GM21619 (cell line): Measurements from ENCODE around the gene STRN4.
"Not testable (repeated sequence)": the region's sequence is repeated elsewhere in the genome, so short reads cannot be mapped to it uniquely, and the experiment has no call there.

Source experiments
- ATAC-seq: cut with Tn5 transposase; IDR thresholded peaks from one replicate; pipeline ENCODE4 v1.9.1; 2021; ENCODE audit not compliant: unreplicated experiment

The STRN4 gene

DNA sequence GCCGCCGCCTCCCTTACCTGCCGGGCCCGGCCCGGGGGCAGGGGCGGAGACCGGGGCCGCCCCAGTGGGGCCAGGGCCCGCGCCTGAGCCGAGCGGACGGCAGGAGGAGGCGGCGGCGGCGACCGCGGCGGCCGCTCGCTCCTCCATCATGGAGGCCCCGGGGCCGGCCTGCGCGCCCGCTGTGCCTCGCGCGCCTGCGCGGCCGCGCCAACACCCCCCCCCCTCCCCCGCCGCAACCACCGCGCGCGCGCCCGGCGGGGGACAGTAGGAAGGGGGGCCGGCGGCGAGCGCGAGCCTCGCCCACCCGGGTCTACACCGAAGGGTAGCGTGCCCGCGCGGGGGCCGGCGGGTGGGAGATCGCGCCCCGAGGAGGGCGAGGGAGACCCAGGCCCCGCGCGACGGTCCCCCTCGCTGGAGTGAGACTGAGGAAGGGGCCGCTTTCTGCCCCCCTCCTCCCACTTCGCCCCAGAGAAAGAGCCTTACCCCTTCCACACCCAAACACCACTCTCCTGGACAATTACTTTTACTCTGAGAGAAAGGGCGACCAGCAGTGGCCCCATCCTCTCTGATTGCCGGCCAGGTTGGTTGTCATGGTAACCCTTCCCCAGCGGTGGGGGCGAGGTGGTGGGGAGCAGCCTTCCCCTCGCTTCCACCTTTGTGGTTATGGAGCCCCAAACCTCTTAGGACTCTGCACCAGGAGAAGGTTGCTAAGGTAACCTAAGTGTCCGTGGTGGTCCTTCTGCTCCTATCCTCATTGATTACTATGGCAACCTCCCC lies at the start of gene STRN4:
STRN4 (minus strand) TSS at position 170 of the 777 bp plus-strand sequence; CDS start at position 150, 20 bp downstream.
- no peak for ATAC-seq

DNA sequence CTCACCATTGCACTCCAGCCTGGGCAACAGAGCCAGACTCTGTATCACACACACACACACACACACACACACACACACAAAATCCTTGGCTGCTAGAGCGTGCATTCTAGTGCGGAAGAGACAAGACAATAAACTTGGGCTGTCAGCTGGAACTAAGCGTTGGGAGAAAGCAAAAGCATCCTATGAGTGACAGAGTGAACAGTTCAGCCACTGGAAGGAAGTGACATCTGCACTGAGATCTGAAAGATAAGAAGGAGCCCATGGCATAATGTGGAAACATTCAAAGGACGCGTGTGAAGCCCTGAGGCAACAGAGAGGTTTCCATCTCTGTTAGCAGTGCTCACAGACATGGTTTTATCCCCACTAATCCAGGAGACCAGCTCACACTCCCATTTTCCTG lies 45.7 kb upstream of the STRN4 start:
- no peak for ATAC-seq

DNA sequence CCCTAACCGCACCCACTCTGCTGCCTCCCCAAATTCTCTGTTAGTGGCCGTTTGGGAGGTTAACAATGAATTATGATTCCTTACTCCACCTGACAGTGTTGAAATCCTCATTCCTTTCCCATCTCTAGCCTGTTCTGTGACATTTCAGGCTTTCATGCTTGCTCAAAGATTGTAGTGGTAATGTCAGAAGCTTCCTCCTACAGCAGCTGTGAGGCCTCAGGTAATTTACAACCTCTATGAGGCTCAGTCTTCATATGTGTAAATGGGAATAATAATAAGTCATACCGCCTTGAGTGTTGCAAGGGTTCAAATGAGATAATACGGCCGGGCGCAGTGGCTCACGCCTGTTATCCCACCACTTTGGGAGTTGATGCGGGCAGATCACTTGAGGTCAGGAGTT lies 43.1 kb upstream of the STRN4 start:
- no peak for ATAC-seq

GRCh38 chr19:46788968-46789338 lies 42.7 kb upstream of the STRN4 start:
- no peak for ATAC-seq

DNA sequence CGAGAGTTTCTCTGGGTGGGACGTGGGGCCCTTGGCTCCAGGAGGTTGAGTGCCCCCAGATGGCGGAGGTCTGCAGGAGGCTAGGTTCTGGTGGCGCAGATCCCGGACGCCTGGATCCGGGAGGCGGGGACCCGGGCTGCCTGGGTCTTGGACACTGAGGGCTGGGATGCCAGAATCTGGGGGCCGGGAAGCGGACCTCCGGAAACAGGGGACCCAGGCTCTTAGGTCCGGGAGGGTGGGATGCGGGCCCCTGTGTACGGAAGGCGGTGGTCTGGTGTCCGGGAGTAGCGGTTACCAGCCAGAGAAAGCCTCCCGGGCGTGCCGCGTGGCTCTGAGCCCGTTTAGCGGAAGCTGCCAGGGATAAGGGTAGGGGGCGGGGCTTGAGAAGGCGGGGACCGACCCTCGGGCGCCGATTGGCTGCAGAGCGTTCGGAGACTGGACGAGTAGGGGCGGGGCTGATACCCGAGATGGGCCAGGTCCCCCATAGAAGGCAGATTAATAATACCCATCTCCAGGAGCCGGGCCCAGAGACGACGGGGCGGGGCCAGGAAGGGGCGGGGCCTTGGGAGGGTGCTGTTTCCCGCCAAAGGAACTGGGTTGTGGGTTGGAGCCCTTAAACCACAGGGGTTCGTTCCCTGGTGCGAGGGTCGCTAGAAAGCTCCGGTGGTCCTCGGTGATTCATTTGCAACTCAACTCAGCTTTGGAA lies 42.2 kb upstream of the STRN4 start, which contains the start of gene SLC1A5:
SLC1A5 (minus strand) TSS at position 333 of the 706 bp plus-strand sequence. CDS start 629 bp downstream, outside the sequence.
- ATAC-seq = peak; percentile 44

DNA sequence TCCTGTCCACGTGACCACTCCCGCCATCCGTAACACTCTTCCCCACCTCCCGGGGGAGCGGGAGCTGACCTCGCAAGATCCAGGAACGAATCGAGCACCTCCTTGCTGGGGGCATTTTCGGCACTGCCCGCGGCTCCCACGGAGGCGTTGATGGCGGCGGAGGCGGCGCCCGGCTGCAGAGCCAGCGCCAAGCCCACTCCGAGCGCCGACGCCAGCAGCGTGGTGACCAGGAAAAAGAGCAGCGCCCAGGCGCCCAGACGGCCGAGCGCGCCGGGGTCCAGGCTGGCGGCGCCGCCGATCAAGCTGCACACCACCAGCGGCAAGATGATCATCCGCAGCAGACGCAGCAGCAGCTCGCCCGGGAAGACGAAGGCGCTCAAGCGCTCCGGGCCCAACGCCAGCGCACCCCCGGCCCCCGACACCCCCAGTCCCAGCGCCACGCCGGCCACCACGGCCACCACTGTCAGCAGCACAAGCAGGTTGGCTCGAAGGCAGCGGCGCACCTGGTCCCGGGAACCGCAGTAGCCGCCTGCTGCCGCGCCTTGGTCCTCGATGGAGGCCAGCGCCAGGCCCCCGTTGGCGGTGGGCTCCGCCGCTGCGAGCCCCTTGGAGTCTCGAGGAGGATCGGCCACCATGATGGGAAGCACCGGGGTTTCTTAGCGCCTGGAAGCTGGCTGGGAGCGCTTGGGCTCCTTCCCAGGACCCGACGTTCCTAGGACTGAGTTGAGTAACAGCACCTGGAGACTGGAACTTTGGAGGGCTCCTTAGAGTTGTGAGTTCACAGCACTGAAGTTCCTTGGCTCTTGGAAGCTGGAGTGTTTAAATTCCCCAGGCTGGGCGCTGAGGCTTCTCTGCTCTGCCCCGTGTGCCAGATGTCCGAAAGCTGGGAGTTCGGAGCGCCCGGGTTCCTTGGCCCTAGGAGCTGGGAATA lies 41.3 kb upstream of the STRN4 start:
- ATAC-seq = no peak

GRCh38 chr19:46787040-46787330 lies 40.7 kb upstream of the STRN4 start:
- ATAC-seq = no peak

DNA sequence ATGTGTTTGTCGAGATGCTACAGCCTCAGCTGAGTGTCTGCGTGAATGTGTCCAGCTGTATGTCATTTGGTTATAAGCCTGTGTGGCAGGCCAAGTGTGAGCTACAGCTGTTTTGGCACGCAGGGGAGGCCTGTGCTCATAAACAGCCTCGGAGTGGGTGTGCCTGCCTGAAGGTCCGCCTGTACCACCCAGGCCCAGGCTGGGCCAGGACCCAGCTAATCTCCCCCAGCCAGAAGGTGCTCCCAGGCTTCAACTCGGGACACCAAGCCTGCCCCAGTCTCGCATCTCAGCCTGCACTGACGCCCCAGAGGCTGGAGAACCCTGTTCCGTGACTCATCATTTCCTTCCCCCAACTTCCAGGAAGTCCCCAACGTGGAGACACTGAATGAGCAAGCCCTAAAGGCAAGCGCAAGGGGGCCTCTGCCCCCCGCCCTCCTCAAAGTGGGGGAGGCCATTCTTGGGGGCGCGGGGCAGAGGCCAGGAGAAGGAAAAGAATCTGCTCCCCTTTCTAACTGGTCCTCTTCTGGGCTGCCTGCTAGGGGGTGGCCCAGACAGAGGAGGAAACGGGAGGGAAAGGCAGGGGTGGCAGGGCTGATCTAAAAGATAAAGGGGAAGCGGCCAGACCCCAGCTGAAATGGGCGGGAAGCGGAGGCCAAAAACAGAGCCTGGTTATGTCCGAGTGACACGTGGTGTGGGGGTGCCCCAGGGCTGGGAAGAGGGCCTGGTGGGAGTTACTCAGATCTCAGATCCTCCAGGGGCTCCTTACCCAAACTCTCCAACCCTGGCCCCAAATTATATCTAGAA lies 40.2 kb upstream of the STRN4 start:
- no peak for ATAC-seq

DNA sequence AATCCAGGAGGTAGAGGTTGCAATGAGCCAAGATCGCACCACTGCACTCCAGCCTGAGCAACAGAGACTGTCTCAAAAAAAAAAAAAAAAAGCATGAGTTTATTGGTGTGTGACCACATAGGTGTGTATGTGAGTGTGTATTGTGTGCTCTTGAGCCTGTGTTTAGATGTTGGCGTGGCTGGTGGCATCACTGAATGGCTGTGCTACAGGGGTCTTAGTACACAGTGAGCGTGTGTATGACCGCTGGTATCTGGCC lies 39.7 kb upstream of the STRN4 start:
- ATAC-seq = no peak

GRCh38 chr19:46785054-46785979 lies 39.1 kb upstream of the STRN4 start:
- no peak for ATAC-seq

GRCh38 chr19:46784262-46785053 lies 38.2 kb upstream of the STRN4 start:
- ATAC-seq = no peak

DNA sequence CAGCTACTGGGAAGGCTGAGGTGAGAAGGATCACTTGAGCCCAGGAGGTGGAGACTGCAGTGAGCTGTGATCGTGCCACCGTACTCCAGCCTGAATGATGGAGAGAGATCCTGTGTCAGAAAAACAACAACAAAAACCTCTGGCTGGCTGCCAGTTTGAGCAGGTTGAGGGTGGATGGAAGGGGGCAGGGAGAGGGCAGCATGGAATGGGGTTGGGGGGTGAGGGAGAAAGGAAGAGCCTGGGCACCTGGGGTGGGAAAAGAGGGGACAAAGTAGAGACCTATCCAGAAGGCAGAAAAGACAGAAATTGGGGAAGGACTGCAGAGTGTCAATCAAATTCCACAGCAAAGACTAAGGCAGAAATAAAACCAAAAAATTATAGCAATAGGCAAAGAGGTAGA lies 37.4 kb upstream of the STRN4 start:
- ATAC-seq = no peak

DNA sequence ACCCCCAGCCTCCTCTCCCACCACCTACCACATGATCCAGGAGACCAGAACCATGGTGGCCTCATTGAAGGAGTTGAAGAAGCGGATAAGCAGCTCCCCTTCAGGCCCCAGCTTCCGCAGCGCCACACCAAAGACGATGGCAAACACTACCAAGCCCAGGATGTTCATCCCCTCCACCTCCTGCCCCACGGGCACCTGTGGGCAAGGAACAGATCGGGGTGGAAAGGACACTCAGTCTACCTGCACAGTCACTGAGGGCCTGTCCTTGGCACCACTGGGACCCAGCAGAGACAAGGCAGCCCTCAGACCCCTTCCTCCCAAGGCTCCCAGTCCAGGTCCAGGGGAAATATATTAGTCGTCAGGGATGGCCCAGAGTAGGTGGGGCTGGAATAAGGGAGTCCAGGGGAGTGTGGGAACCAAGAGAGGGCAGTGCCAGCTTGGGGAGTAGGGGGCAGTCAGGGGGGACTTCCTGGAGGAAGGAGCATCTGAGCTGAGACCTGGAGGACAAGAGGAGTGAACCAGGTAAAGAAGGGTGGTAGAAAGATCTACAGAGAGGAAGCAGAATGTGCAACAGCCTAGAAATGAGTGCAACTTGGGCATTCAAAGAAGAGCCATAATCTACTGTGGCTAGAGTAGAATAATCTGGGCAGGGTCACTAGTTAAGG lies 36.2 kb upstream of the STRN4 start:
- ATAC-seq = no peak

- not testable (repeated sequence) for ATAC-seq
Observed at GRCh38 chr19:46777956-46778645, 31.9 kb upstream of the STRN4 start.

DNA sequence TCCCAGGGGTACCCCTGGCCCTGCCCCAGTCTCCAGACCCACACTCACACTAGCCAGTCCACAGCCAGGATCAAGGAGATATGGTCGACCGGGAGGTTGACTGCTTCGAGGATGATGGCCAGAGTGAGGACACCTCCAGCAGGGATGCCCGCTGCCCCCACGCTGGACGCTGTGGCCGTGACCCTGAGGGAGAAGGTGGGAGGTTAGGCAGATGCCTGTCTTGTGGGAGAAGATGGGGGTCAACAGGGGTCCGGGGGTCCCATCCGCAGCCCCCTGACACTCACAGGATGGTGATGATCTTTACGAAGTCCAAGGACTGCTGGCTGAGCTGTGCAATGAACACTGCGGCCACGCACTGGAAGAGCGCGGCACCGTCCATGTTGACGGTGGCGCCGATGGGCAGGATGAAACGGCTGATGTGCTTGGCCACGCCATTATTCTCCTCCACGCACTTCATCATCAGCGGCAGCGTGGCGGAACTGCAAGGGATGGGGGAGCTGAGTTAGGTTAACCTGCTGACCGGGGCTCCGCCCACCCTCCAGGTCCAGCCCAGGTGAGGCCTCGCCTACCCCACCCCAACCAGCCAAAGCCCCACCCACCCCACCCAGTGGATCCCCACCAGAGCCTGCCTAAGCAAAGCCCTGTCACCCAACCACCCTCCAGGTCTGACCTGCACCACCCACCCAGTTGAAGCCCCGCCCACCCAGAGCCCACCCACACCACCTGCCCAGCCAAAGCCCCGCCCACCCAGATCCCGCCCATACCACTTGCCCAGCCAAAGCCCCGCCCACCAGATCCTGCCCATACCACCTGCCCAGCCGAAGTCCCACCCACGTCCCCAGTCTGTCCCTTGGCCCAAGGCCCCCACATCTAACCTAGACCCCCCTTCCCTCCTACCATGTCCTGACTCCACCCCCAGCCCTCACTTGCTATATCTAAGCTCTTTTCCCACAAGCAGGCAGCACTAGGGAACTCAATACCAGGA lies 31.0 kb upstream of the STRN4 start:
- ATAC-seq = no peak

GRCh38 chr19:46775642-46776258 lies 29.5 kb upstream of the STRN4 start:
- ATAC-seq = no peak
